GM23248 (cell line): ENCODE results near the gene ROR1.

ENCODE experiments used
- EZH2 ChIP-seq: fragments of 200-600 bp; sonication (generic); IDR thresholded peaks from 2 replicates; pipeline ENCODE4 v1.6.1; 2018; ENCODE audit warnings: antibody characterized with exemption, mild to moderate bottlenecking; ENCODE audit not compliant: insufficient read depth, poor library complexity, severe bottlenecking
- EZH2phosphoT487 ChIP-seq: fragments of 200-600 bp; sonication (generic); IDR thresholded peaks from 2 replicates; pipeline ENCODE4 v1.6.1; 2018; ENCODE audit warnings: antibody characterized with exemption, moderate library complexity, mild to moderate bottlenecking, low read depth; ENCODE audit not compliant: insufficient read depth

GRCh38 chr1:63799307-63799706, 25.5 kb downstream of the ROR1 start:
- no peak for TF ChIP-seq EZH2
- no peak for TF ChIP-seq EZH2phosphoT487
